Liver (tissue), 9 donors: ENCODE data around the gene ABL1. TPM values are rescaled to one million over a fixed set of nuclear protein-coding genes. Genes with fewer than 3 reads are reported as not detected.

Experiments used
- DNase-seq: peaks from one replicate; pipeline ENCODE4 v3.0.0-alpha.2; 2017; ENCODE audit warnings: low spot score
- H3K27ac ChIP-seq, 2 donors: one replicate each; pipeline ENCODE4 v1.7.0; 2013; ENCODE audit warnings: inconsistent platforms in 2 of 2, low read length in 2 of 2, control low read depth in 1 of 2, low read depth in 1 of 2, mild to moderate bottlenecking in 1 of 2
- H3K27me3 ChIP-seq, 4 donors: one replicate each; pipeline versions ENCODE4 v1.6.1 to v1.7.0; 2013; ENCODE audit warnings: low read length in 3 of 4, inconsistent platforms in 1 of 4, mild to moderate bottlenecking in 1 of 4, moderate library complexity in 1 of 4; ENCODE audit not compliant: control insufficient read depth in 4 of 4, insufficient read depth in 4 of 4
- H3K36me3 ChIP-seq, 4 donors: one replicate each; pipeline versions ENCODE4 v1.6.1 to v1.7.0; 2013; ENCODE audit warnings: low read length in 3 of 4, mild to moderate bottlenecking in 3 of 4, low read depth in 1 of 4, moderate library complexity in 1 of 4; ENCODE audit not compliant: control insufficient read depth in 4 of 4, insufficient read depth in 3 of 4
- H3K4me1 ChIP-seq, 4 donors: one replicate each; pipeline versions ENCODE4 v1.6.1 to v1.7.0; 2013; ENCODE audit warnings: low read length in 3 of 4, mild to moderate bottlenecking in 3 of 4, moderate library complexity in 1 of 4; ENCODE audit not compliant: control insufficient read depth in 4 of 4, insufficient read depth in 4 of 4
- H3K4me3 ChIP-seq, 3 donors: one replicate each; pipeline versions ENCODE4 v1.6.1 to v1.7.0; 2013; ENCODE audit warnings: low read length in 3 of 3, control low read depth in 1 of 3, low read depth in 1 of 3, mild to moderate bottlenecking in 1 of 3
- H3K9ac ChIP-seq, 2 donors: one replicate each; pipeline ENCODE4 v1.7.0; 2013; ENCODE audit warnings: low read length in 2 of 2, mild to moderate bottlenecking in 2 of 2, moderate library complexity in 2 of 2, control low read depth in 1 of 2, low read depth in 1 of 2
- H3K9me3 ChIP-seq, 4 donors: one replicate each; pipeline versions ENCODE4 v1.6.1 to v1.7.0; 2013; ENCODE audit warnings: low read length in 3 of 4; ENCODE audit not compliant: control insufficient read depth in 4 of 4
- ATF3 ChIP-seq: IDR thresholded peaks from 2 replicates; pipeline ENCODE4 v1.6.1; 2016; ENCODE audit warnings: antibody characterized with exemption
- CTCF ChIP-seq: fragments of 150-350 bp; IDR thresholded peaks from 2 replicates; pipeline ENCODE4 v1.5.1; 2017; ENCODE audit warnings: improper control_type of control experiment, low read depth, low read length; ENCODE audit not compliant: missing input control
- EGR1 ChIP-seq, 2 donors: IDR thresholded peaks; 2 replicates each; pipeline ENCODE4 v1.6.1; 2016 to 2018; ENCODE audit warnings: antibody characterized with exemption in 2 of 2, low read depth in 2 of 2
- FOXA1 ChIP-seq: IDR thresholded peaks from 2 replicates; pipeline ENCODE4 v1.6.1; 2016; ENCODE audit warnings: antibody characterized with exemption
- FOXA2 ChIP-seq: IDR thresholded peaks from 2 replicates; pipeline ENCODE4 v1.6.1; 2016; ENCODE audit warnings: antibody characterized with exemption
- GABPA ChIP-seq, 2 donors: IDR thresholded peaks in 1 of 2; conservative IDR thresholded peaks in 1 of 2; 2 replicates each; pipeline ENCODE4 v1.6.1; 2016; ENCODE audit warnings: antibody characterized with exemption in 2 of 2, mild to moderate bottlenecking in 1 of 2, moderate library complexity in 1 of 2
- HNF4A ChIP-seq, 2 donors: conservative IDR thresholded peaks; 2 replicates each; pipeline ENCODE4 v1.6.1; 2016; ENCODE audit warnings: antibody characterized with exemption in 2 of 2, mild to moderate bottlenecking in 2 of 2
- HNF4G ChIP-seq: IDR thresholded peaks from 2 replicates; pipeline ENCODE4 v1.6.1; 2016; ENCODE audit warnings: antibody characterized with exemption
- JUND ChIP-seq, 2 donors: IDR thresholded peaks; 2 replicates each; pipeline ENCODE4 v1.6.1; 2016; ENCODE audit warnings: antibody characterized with exemption in 2 of 2
- NR2F2 ChIP-seq: IDR thresholded peaks from 2 replicates; pipeline ENCODE4 v1.6.1; 2016; ENCODE audit warnings: antibody characterized with exemption
- RAD21 ChIP-seq, 2 donors: IDR thresholded peaks; 2 replicates each; pipeline ENCODE4 v1.6.1; 2016; ENCODE audit warnings: antibody characterized with exemption in 2 of 2, mild to moderate bottlenecking in 2 of 2
- REST ChIP-seq: IDR thresholded peaks from 2 replicates; pipeline ENCODE4 v1.6.1; 2016; ENCODE audit warnings: antibody characterized with exemption, mild to moderate bottlenecking
- RXRA ChIP-seq, 2 donors: IDR thresholded peaks; 2 replicates each; pipeline ENCODE4 v1.6.1; 2017 to 2018; ENCODE audit warnings: antibody characterized with exemption in 2 of 2, mild to moderate bottlenecking in 1 of 2
- SP1 ChIP-seq: IDR thresholded peaks from 2 replicates; pipeline ENCODE4 v1.6.1; 2018; ENCODE audit warnings: antibody characterized with exemption, mild to moderate bottlenecking
- TAF1 ChIP-seq: conservative IDR thresholded peaks from 2 replicates; pipeline ENCODE4 v1.6.1; 2016; ENCODE audit warnings: antibody characterized with exemption, mild to moderate bottlenecking
- YY1 ChIP-seq: IDR thresholded peaks from 2 replicates; pipeline ENCODE4 v1.6.1; 2016; ENCODE audit warnings: antibody characterized with exemption, mild to moderate bottlenecking
- WGBS: extraction: QIAGEN DNeasy Blood & Tissue Kit; methylation state at CpG from one replicate; pipeline ENCODE4 v1.1.7; 2013; 5-methylcytosine and 5-hydroxymethylcytosine counted together
- polyA plus RNA-seq, 2 donors: library from polyadenylated mRNA; stranded (reverse) in 1 of 2; unstranded in 1 of 2; fragments of 200-250 nt in 1 of 2; fragments of >200 nt in 1 of 2; fragmentation: Nextera tagmentation in 1 of 2; extraction: Ambion mirVana in 1 of 2; gene quantifications; one replicate each; pipeline versions ENCODE4 v1.2.1 to v1.2.3, GENCODE V29; 2013 to 2015
- total RNA-seq, 2 donors: library from RNA; depleted of rRNA; stranded (reverse); fragments of >200 nt; gene quantifications; one replicate each; pipeline ENCODE4 v1.2.3, GENCODE V29; 2014
- TF ChIP-seq, protein P1 (sequence below): IDR thresholded peaks from 2 replicates; pipeline ENCODE4 v1.6.1; 2016; ENCODE audit warnings: antibody characterized with exemption
- TF ChIP-seq, protein P2 (sequence below): IDR thresholded peaks from 2 replicates; pipeline ENCODE4 v1.6.1; 2016; ENCODE audit warnings: antibody characterized with exemption
- donor health status: healthy.
- donor health status: healthy.
- donor health status: healthy.
- donor health status: healthy.
- donor health status: healthy.

Gene ABL1
- total and polyA plus RNA-seq, 4 donors: 4.2 to 14.2 (median 10.9) TPM

DNA sequence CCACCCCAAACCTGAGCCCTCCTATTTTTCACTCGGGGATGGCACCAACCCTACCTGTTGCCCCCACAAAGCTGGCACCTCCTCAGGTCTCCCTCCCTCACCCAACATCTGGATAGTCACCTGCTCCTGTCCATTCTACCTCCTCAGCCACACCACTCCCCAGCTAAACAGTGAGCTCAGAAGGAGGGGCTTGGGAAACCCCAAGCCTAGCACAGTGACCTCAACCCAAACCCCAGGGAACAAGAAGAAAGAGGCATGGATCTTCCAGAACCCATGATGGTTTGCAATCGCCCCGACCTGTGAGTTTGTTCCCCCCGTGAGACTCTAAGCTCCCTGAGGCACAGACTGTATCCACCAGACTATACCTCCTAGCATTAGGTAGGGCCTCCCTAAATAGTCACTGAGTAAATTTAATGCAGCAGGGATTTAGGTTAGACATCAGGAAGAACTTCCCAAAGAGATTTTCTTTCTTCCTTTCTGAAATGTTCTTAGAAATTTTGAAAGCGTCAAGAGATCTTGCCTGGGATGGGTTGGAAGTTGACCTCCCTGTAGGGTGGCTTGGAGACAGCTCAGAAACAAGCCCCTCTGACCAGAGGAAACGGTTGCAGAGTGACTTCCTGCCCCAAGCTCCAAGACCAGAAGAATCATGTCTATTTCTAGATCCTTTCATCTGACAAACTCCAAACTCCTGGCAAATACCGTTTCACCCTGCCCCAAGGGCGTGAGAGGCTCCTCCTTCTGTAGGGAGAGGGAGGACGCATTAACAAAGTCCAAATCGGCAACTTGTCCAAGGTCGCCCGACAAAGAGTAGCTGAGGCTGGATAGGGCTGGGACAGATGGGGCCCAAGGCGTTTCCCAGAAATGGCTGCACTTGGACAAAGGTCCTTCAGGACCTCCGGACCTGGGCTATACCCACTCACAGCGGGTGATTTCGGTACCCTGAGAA is 99.9 kb downstream of the ABL1 start (continued):
- TF ChIP-seq REST (no peak), SP1 (no peak)

DNA sequence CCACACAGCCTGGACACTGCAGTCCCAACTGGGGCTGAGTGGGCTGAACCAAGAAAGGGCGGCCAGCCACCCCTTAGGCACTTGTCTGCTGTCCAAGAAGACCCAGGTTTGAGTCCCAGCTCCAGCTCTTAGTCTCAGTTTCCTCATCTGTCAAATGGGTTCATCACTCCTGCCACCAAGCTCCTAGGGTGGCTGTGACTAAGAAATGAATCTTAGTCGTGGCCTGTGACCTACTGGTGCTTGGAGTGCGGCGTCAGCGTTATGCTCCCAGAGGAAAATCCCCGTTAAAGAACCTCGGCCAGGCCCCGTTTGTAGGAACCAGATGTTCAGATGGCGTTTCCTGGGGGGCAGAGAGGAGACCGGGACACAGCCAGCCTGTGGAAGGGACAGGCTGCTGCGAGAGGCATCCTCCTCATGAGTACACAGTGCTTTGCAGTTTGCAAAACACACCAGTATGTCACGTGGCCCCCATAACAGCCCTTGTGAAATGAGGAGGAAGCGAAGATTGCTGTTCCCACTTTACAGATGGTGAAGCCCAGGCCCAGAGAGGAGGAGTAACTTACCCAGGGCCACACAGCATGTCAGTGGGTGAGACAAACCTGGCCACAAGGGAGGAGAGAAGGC is 100.7 kb downstream of the ABL1 start:
- no peaks in the 10 kb centered on the region for H3K36me3 ChIP-seq
- DNase-seq: no peak
- peaks cover 5 to 23% (median 12%) of the 10 kb centered on the region in 4 donors for H3K27me3 ChIP-seq
- H3K4me1 ChIP-seq: peaks cover 13 to 23% (median 15%) of the 10 kb centered on the region in 4 donors
- WGBS: 89% methylated on average over 13 of the region's 13 CpGs
- H3K27ac ChIP-seq: no peak overlapping the region
- no peak overlapping the region for H3K4me3 ChIP-seq
- no peak for TF ChIP-seq GABPA (IDR thresholded peaks at IDR 0.05 in 1 of 2, conservative IDR thresholded peaks at IDR 0.05 in 1 of 2)
- TF ChIP-seq HNF4G: no peak
- no peak for TF ChIP-seq HNF4A (conservative IDR thresholded peaks at IDR 0.05)
- no peak for TF ChIP-seq TAF1
- TF ChIP-seq ATF3: no peak
- TF ChIP-seq, protein P1, sequence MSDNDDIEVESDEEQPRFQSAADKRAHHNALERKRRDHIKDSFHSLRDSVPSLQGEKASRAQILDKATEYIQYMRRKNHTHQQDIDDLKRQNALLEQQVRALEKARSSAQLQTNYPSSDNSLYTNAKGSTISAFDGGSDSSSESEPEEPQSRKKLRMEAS: no peak
- no peak for TF ChIP-seq NR2F2
- TF ChIP-seq RAD21 (IDR thresholded peaks at IDR 0.05): no peak
- TF ChIP-seq SP1: no peak
- no peak for TF ChIP-seq CTCF
- TF ChIP-seq YY1: no peak
- TF ChIP-seq FOXA1: no peak
- TF ChIP-seq REST: no peak
- TF ChIP-seq EGR1 (IDR thresholded peaks at IDR 0.05; ENCODE audit: low read depth in 2 of 2): no peak
- TF ChIP-seq JUND (IDR thresholded peaks at IDR 0.05): no peak
- TF ChIP-seq FOXA2: no peak
- TF ChIP-seq, protein P2, sequence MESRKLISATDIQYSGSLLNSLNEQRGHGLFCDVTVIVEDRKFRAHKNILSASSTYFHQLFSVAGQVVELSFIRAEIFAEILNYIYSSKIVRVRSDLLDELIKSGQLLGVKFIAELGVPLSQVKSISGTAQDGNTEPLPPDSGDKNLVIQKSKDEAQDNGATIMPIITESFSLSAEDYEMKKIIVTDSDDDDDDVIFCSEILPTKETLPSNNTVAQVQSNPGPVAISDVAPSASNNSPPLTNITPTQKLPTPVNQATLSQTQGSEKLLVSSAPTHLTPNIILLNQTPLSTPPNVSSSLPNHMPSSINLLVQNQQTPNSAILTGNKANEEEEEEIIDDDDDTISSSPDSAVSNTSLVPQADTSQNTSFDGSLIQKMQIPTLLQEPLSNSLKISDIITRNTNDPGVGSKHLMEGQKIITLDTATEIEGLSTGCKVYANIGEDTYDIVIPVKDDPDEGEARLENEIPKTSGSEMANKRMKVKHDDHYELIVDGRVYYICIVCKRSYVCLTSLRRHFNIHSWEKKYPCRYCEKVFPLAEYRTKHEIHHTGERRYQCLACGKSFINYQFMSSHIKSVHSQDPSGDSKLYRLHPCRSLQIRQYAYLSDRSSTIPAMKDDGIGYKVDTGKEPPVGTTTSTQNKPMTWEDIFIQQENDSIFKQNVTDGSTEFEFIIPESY: no peak
- no peak for TF ChIP-seq RXRA (IDR thresholded peaks at IDR 0.05)
- no peak overlapping the region for H3K9ac ChIP-seq
- H3K9me3 ChIP-seq: no peaks in the 10 kb centered on the region
